ENCODE measurements around the gene NUP210L. TPM values are rescaled to one million over a fixed set of nuclear protein-coding genes. Genes with fewer than 3 reads are reported as not detected.

The NUP210L gene
- total and polyA plus RNA-seq, 2 of the 13 experiments (the other 11 are each of a cell fraction or from before 2014, with no cell fraction given): not detected

GRCh38 chr1:153990468-153991150 lies 164.3 kb downstream of the NUP210L start, which contains the start of gene RPS27 (continued):
- TF ChIP-seq CCDC6 (CRISPR knock-in tag; IDR thresholded peaks at IDR 0.05) (peak; percentile 71), SMARCC2 (IDR thresholded peaks at IDR 0.05) (no peak), SP4 (CRISPR knock-in tag; IDR thresholded peaks at IDR 0.05) (peak; percentile 52; the same call in 1 of the 2 replicates), SNAI1 (CRISPR knock-in tag; IDR thresholded peaks at IDR 0.05; ENCODE audit: borderline replicate concordance) (no peak), ZNF570 (CRISPR knock-in tag; IDR thresholded peaks at IDR 0.05; ENCODE audit: borderline replicate concordance) (0 out of 2 replicates have a peak, but pooled peaks have one; percentile 80), NRL (CRISPR knock-in tag; IDR thresholded peaks at IDR 0.05; ENCODE audit: borderline replicate concordance) (peak; percentile 33; the same call in 1 of the 2 replicates), ZNF589 (CRISPR knock-in tag; conservative IDR thresholded peaks at IDR 0.05) (no peak), NR3C1 (CRISPR knock-in tag; IDR thresholded peaks at IDR 0.05) (no peak), TFDP2 (CRISPR knock-in tag; IDR thresholded peaks at IDR 0.05) (no peak), ZNF678 (CRISPR knock-in tag; IDR thresholded peaks at IDR 0.05) (peak; percentile 93; the same call in 1 of the 2 replicates), AHR (CRISPR knock-in tag; IDR thresholded peaks at IDR 0.05) (peak; percentile 87; the same call in 1 of the 2 replicates), ZNF781 (CRISPR knock-in tag; IDR thresholded peaks at IDR 0.05; ENCODE audit: borderline replicate concordance, not compliant biosample characterization) (peak; percentile 67), ZNF17 (CRISPR knock-in tag; IDR thresholded peaks at IDR 0.05) (no peak), ZNF12 (CRISPR knock-in tag; IDR thresholded peaks at IDR 0.05) (peak; percentile 49; the same call in 1 of the 2 replicates), ZNF274 (CRISPR knock-in tag; IDR thresholded peaks at IDR 0.05) (0 out of 2 replicates have a peak, but pooled peaks have one; percentile 34), ZC3H13 (CRISPR knock-in tag; IDR thresholded peaks at IDR 0.05) (0 out of 2 replicates have a peak, but pooled peaks have one; percentile 29), HOXA3 (CRISPR knock-in tag; IDR thresholded peaks at IDR 0.05) (peak; percentile 100), YEATS4 (CRISPR knock-in tag; IDR thresholded peaks at IDR 0.05; ENCODE audit: borderline replicate concordance) (peak; percentile 88; the same call in 1 of the 2 replicates), ZHX1 (CRISPR knock-in tag; IDR thresholded peaks at IDR 0.05; ENCODE audit: low read depth) (peak; percentile 98), POGK (CRISPR knock-in tag; conservative IDR thresholded peaks at IDR 0.05) (peak; percentile 74), KAT2B (IDR thresholded peaks at IDR 0.05; ENCODE audit: borderline replicate concordance, low read depth, low read length) (no peak), ZNF747 (CRISPR knock-in tag; IDR thresholded peaks at IDR 0.05; ENCODE audit: borderline replicate concordance) (peak; percentile 52; the same call in 1 of the 2 replicates), ZNF746 (CRISPR knock-in tag; IDR thresholded peaks at IDR 0.05) (peak; percentile 30; the same call in 1 of the 2 replicates), FOXC1 (CRISPR knock-in tag; IDR thresholded peaks at IDR 0.05; ENCODE audit: borderline replicate concordance) (peak; percentile 81), ZNF891 (CRISPR knock-in tag; IDR thresholded peaks at IDR 0.05) (peak; percentile 75; the same call in 1 of the 2 replicates)

Measured in HepG2 (cell line).